ENCODE measurements around the gene UBQLNL. TPM values are rescaled to one million over a fixed set of nuclear protein-coding genes. Genes with fewer than 3 reads are reported as not detected.
A peak's percentile ranks its signal among the peaks of the same experiment; 100 is the strongest.

UBQLNL gene
- total RNA-seq, 1 donor from 2014 or later, result 0.09 TPM

GRCh38 chr11:5507933-5508305 is 8.6 kb downstream of the UBQLNL start:
- Mint-ChIP-seq H3K27ac (ENCODE audit: unreplicated experiment) (no peak overlapping the region), H3K36me3 (ENCODE audit: low read depth) (no peaks in the 10 kb centered on the region)

GRCh38 chr11:5507177-5507932 is 9.1 kb downstream of the UBQLNL start:
- Mint-ChIP-seq H3K4me3 (no peak overlapping the region), H3K9me3 (no peaks in the 10 kb centered on the region), H3K27ac (ENCODE audit: unreplicated experiment) (peak overlapping the region; percentile 21), H3K4me1 (no peaks in the 10 kb centered on the region), H3K27me3 (ENCODE audit: low read depth) (peaks cover 2% of the 10 kb centered on the region), H3K36me3 (ENCODE audit: low read depth) (no peaks in the 10 kb centered on the region)
- no peak for TF ChIP-seq CTCF (conservative IDR thresholded peaks at IDR 0.05)
- no peak for DNase-seq (ENCODE audit: low read depth, low spot score)

More at GRCh38 chr11:5507933-5508305, 8.6 kb downstream of the UBQLNL start:
- DNase-seq (ENCODE audit: low read depth, low spot score), result no peak
- H3K9me3 Mint-ChIP-seq, result no peaks in the 10 kb centered on the region
- peaks cover 2% of the 10 kb centered on the region for H3K27me3 Mint-ChIP-seq (ENCODE audit: low read depth)
- no peaks in the 10 kb centered on the region for H3K4me1 Mint-ChIP-seq
- TF ChIP-seq CTCF (conservative IDR thresholded peaks at IDR 0.05), result no peak
- no peak overlapping the region for H3K4me3 Mint-ChIP-seq

- Mint-ChIP-seq H3K4me3 (no peak overlapping the region), H3K27ac (ENCODE audit: unreplicated experiment) (no peak overlapping the region), H3K9me3 (no peaks in the 10 kb centered on the region), H3K36me3 (ENCODE audit: low read depth) (no peaks in the 10 kb centered on the region), H3K4me1 (no peaks in the 10 kb centered on the region), H3K27me3 (ENCODE audit: low read depth) (no peaks in the 10 kb centered on the region)
- TF ChIP-seq CTCF (conservative IDR thresholded peaks at IDR 0.05), result no peak
- DNase-seq (ENCODE audit: low read depth, low spot score), result no peak
These were observed 11.0 kb downstream of the UBQLNL start for GRCh38 chr11:5505363-5506048.

GRCh38 chr11:5504403-5504921 is 12.0 kb downstream of the UBQLNL start:
- Mint-ChIP-seq H3K36me3 (ENCODE audit: low read depth) (no peaks in the 10 kb centered on the region), H3K9me3 (no peaks in the 10 kb centered on the region), H3K4me1 (no peaks in the 10 kb centered on the region), H3K27ac (ENCODE audit: unreplicated experiment) (no peak overlapping the region), H3K27me3 (ENCODE audit: low read depth) (peaks cover 2% of the 10 kb centered on the region), H3K4me3 (no peak overlapping the region)
- no peak for TF ChIP-seq CTCF (conservative IDR thresholded peaks at IDR 0.05)
- DNase-seq (ENCODE audit: low read depth, low spot score), result no peak

GRCh38 chr11:5500393-5500801 is 16.1 kb downstream of the UBQLNL start:
- peaks cover 2% of the 10 kb centered on the region for H3K9me3 Mint-ChIP-seq
- peaks cover 2% of the 10 kb centered on the region for H3K27me3 Mint-ChIP-seq (ENCODE audit: low read depth)
- H3K4me1 Mint-ChIP-seq, result no peaks in the 10 kb centered on the region
- DNase-seq (ENCODE audit: low read depth, low spot score), result no peak
- no peak for TF ChIP-seq CTCF (conservative IDR thresholded peaks at IDR 0.05)
- no peak overlapping the region for H3K27ac Mint-ChIP-seq (ENCODE audit: unreplicated experiment)
- H3K4me3 Mint-ChIP-seq, result no peak overlapping the region
- no peaks in the 10 kb centered on the region for H3K36me3 Mint-ChIP-seq (ENCODE audit: low read depth)
